ENCODE measurements around the gene TAS2R60.
A peak's percentile ranks its signal among the peaks of the same experiment; 100 is the strongest.
"Not testable (repeated sequence)": the region's sequence is repeated elsewhere in the genome, so short reads cannot be mapped to it uniquely, and the experiment has no call there.

The TAS2R60 gene

GRCh38 chr7:143443153-143443552 is at the start of gene TAS2R60:
TAS2R60 (plus strand) TSS chr7:143443453; CDS start chr7:143443453, 0 bp downstream.
- DNase-seq (ENCODE audit: low read depth): no peak

- DNase-seq (ENCODE audit: low read depth): peak; percentile 47
These were observed 49.2 kb upstream of the TAS2R60 start for GRCh38 chr7:143394068-143394467.

- DNase-seq (ENCODE audit: low read depth): no peak
These were observed 48.5 kb upstream of the TAS2R60 start for GRCh38 chr7:143394777-143395176.

- peak; percentile 49 for DNase-seq (ENCODE audit: low read depth)
These were observed 47.8 kb upstream of the TAS2R60 start for GRCh38 chr7:143395187-143396149.

- DNase-seq (ENCODE audit: low read depth): no peak
These were observed 47.1 kb upstream of the TAS2R60 start for GRCh38 chr7:143396182-143396581.

GRCh38 chr7:143396625-143397556 is 46.4 kb upstream of the TAS2R60 start:
- peak; percentile 76 for DNase-seq (ENCODE audit: low read depth)

GRCh38 chr7:143397710-143398530 is 45.3 kb upstream of the TAS2R60 start:
- DNase-seq (ENCODE audit: low read depth): no peak

- DNase-seq (ENCODE audit: low read depth): no peak
These were observed 44.6 kb upstream of the TAS2R60 start for GRCh38 chr7:143398616-143399015.

GRCh38 chr7:143399151-143399550 is 44.1 kb upstream of the TAS2R60 start:
- DNase-seq (ENCODE audit: low read depth): no peak

GRCh38 chr7:143399642-143400041 is 43.6 kb upstream of the TAS2R60 start:
- no peak for DNase-seq (ENCODE audit: low read depth)

GRCh38 chr7:143401265-143401664 is 42.0 kb upstream of the TAS2R60 start:
- no peak for DNase-seq (ENCODE audit: low read depth)

GRCh38 chr7:143402233-143402632 is 41.0 kb upstream of the TAS2R60 start:
- DNase-seq (ENCODE audit: low read depth): not testable (repeated sequence)

- no peak for DNase-seq (ENCODE audit: low read depth)
These were observed 37.9 kb upstream of the TAS2R60 start for GRCh38 chr7:143405173-143406001.

- DNase-seq (ENCODE audit: low read depth): no peak
These were observed 37.3 kb upstream of the TAS2R60 start for GRCh38 chr7:143406002-143406357.

GRCh38 chr7:143407287-143408251 is 35.7 kb upstream of the TAS2R60 start:
- no peak for DNase-seq (ENCODE audit: low read depth)

- DNase-seq (ENCODE audit: low read depth): no peak
These were observed 35.0 kb upstream of the TAS2R60 start for GRCh38 chr7:143408252-143408685.

- no peak for DNase-seq (ENCODE audit: low read depth)
These were observed 34.3 kb upstream of the TAS2R60 start, which contains the start of gene EPHA1 for GRCh38 chr7:143408686-143409561. EPHA1 (minus strand) TSS chr7:143408856; CDS start chr7:143408805, 51 bp downstream.

GRCh38 chr7:143410521-143411004 is 32.7 kb upstream of the TAS2R60 start:
- no peak for DNase-seq (ENCODE audit: low read depth)
